HS-27A (cell line): ENCODE results near the gene RTF2.

Experiments
- DNase-seq: peaks from one replicate; pipeline ENCODE4 v3.0.0-alpha.2; 2012; ENCODE audit warnings: low read depth, missing footprints

The RTF2 gene

GRCh38 chr20:56468316-56469076 lies at the start of gene RTF2:
TSS of gene RTF2 (plus strand) at chr20:56468627. CDS start at chr20:56468698, 71 bp downstream.
- peak; percentile 81 for DNase-seq

DNA sequence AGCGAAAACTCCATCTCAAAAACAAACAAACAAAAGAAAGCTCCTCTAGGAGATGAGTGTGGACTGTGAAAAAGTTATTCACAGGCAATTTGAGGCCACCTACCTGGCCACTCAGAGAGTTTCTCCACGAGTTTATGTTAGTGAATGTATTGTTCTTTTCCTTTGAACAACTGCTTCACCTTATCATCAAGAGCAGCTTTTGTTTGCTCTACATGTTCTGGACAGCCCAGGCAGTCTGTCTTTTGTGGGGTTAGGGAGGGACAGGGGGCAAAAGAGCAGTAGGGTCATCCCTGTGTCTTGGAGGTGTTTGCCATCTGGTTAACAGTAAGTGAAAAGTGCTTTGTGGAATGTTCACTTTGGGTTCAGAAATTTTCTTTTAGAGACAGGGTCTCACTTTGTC lies 48.4 kb upstream of the RTF2 start:
- no peak for DNase-seq

GRCh38 chr20:56420940-56421688 lies 47.3 kb upstream of the RTF2 start:
- no peak for DNase-seq

- DNase-seq = peak; percentile 66
These were observed 46.2 kb upstream of the RTF2 start for GRCh38 chr20:56422076-56422823.

GRCh38 chr20:56422824-56423189 lies 45.6 kb upstream of the RTF2 start:
- no peak for DNase-seq

DNA sequence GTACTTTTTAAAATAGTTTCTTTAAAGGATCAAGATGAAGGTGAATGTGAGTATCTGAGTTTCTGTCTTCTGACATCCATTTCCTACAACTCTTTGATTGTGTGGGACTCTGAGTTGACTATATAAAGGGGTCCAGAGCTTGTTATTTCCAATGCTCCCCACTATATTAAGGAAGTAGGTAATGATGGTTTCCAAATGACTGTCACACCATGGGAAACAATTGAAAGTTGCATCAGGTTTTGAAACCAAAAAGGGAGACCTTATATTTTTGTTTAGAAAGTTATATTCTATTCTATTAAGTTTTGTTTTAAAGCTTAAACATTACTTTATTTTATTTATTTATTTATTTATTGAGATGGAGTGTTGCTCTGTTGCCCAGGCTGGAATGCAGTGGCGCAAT lies 45.2 kb upstream of the RTF2 start:
- no peak for DNase-seq

DNA sequence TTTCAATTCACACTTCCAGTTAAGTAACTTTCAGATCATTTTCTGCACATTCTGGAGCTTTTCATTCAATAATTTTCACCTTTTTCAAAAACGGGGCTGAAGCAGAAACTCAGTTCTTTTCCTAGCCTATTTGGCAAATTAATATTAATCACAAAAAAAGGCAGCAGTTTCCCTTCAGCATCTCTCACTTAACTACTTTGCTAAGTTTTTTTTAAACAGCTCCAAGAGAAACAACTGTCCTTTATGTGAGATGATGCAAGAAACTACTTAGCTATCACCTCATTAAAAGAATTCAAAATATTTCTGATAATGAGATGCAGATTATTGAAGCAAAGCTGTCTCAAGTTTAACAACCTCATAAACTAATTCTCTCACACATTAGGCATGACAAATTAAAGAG lies 44.5 kb upstream of the RTF2 start:
- DNase-seq = no peak

DNA sequence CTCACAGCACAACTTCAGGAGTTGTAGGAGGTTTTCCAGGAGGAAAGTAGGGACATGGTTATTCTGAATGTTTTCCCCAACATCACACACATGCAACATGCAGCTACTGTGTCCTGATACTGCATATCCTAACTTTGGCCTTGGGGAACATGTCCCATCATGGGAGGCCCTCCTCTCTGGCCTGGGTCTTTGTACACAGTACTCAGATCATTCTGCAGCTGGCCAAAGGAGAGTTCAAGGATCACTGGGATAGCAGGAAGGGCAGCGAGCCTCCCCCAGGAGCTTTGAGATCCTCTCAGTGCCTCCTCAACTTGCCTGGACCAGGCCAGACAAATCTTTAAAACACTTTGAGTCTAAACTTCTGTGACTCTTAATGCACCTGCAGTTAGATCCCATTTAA lies 43.5 kb upstream of the RTF2 start:
- no peak for DNase-seq

DNA sequence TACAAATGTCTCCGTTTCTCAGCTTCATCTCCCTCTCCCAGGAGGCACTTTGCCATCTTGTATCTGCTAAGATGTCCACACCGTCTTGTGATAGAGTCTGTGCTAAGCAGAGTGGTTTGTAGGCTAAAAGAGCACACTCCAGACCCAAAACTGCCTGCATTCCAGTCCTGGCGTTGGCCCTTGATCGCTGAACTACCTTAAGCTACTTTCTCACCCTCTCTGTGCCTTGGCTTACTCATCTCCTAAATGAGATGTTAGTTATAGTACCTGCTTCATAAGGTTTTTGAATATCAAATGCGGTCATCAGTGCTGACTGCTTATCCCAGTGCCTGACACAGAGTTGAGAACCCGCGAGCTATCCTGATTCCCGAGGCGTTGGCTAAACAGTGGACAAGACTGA lies 42.4 kb upstream of the RTF2 start:
- DNase-seq = no peak

- no peak for DNase-seq
These were observed 41.5 kb upstream of the RTF2 start for GRCh38 chr20:56426926-56427325.

DNA sequence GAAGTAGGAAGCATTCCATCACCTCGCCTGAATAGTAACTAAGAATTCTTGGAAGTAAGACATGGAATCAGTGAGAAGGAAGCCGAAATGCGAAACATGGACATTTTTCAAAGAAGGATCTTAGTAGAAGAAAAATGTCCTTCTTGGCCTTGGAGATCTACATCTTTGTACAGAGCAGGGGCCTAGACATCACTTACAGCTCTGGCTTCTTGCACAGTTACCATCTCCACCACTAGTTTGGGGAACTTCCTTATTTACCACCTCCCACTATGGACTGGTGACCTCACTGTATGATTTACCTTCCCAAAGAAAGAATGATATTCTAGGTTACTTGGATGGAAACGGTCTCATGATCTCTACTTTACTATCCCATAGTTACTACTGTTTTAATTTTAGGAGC lies 40.6 kb upstream of the RTF2 start:
- no peak for DNase-seq

GRCh38 chr20:56428410-56428809 lies 40.0 kb upstream of the RTF2 start:
- no peak for DNase-seq

- no peak for DNase-seq
These were observed 39.5 kb upstream of the RTF2 start for GRCh38 chr20:56428881-56429280.

DNA sequence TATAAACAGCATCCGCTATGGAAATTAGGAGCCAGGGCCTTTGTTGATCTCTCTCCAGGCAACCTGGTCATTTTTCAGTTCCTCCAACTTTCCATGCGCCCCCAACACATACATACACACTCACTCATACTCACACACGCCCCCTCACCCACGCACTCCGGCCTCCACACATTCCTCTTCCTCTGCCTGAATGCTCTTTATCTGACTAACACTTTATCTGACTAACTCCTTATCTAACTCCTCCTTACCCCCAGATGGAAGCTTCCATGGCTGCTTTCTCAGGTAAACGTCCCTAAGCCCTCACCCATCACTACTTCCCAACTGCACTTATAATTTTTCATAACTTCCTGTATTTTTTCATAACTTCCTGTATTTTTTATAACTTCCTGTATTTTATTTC lies 38.9 kb upstream of the RTF2 start:
- no peak for DNase-seq

GRCh38 chr20:56429941-56430340 lies 38.5 kb upstream of the RTF2 start:
- no peak for DNase-seq

DNA sequence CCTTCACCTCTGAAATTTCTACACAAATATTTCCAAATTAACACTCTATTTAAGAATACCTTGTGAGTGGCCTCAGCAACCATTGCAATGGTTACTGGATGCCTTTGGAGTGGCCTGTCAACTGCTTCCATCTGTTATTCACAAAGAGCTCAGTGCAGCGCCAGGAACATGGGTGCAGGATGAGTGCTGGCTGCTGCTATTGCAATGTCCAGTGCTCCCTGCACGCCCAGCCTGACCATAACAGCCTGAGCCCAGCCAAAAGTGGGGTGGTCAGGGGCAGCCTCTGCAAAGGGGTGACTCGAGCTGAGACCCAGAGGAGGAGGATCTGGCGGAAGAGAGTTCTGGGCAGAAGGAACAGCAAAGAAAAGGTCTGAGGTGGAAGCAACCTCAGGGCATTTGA lies 38.0 kb upstream of the RTF2 start:
- DNase-seq = no peak

GRCh38 chr20:56430957-56431356 lies 37.5 kb upstream of the RTF2 start:
- DNase-seq = no peak

DNA sequence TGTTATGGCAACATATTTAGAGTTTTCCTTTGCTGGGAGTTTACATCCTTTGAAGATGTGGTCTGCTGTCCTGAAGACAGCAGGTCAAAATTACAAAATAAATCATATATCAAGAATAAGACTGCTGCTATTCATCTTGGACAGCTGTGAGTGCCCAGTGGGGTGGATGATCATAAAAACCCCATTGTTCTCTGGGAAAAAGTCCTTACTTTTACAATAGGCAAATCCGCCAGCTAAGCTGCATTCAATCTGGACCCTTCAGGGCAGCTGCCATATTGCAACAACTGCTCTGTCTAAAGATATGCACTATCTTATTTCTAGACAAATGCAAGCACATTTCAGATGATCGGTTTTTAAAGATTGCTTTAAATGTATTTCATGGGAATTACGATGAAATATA lies 37.0 kb upstream of the RTF2 start:
- no peak for DNase-seq

- DNase-seq = no peak
These were observed 35.1 kb upstream of the RTF2 start for GRCh38 chr20:56433221-56433879.

- DNase-seq = no peak
These were observed 34.6 kb upstream of the RTF2 start for GRCh38 chr20:56433880-56434255.

- DNase-seq = no peak
These were observed 31.0 kb upstream of the RTF2 start for GRCh38 chr20:56437196-56437960.

DNA sequence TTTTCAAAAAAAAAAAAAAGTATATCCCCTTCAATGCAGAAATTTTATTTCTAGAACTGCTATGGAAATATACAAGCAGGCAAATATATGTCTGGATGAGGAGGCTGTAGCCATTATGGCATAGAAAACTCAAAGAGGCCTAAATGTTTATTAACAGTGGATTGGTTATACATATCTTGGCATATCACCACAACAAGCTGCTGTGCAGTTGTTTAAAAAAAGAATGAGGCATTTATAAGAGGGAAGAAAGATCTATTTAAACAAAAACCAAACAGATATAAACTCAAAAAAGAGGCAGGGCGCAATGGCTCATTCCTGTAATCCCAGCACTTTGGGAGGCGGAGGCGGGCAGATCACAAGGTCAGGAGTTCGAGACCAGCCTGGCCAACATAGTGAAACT lies 30.1 kb upstream of the RTF2 start:
- no peak for DNase-seq
